GM23338 (cell line): ENCODE results near the gene ZFYVE21. TPM values are rescaled to one million over a fixed set of nuclear protein-coding genes. Genes with fewer than 3 reads are reported as not detected.

Source experiments
- ATAC-seq: fragments of 200-7000 bp; cut with Tn5 transposase; 3 replicates; pipeline ENCODE4 v1.9.1; 2020
- DNase-seq: peaks from one replicate; pipeline ENCODE4 v3.0.0-alpha.2; 2015; ENCODE audit warnings: low spot score
- H2AFZ ChIP-seq: fragments of 200-600 bp; sonication (generic); 2 replicates; pipeline ENCODE4 v1.8.0; 2016; ENCODE audit warnings: antibody characterized with exemption, mild to moderate bottlenecking, moderate library complexity
- H3F3A ChIP-seq: fragments of 200-600 bp; sonication (generic); replicated peaks from 2 replicates; pipeline ENCODE4 v1.8.0; 2017; ENCODE audit warnings: antibody characterized with exemption, mixed run types, low read depth
- H3K27ac ChIP-seq: fragments of 200-600 bp; sonication (generic); 2 replicates; pipeline ENCODE4 v1.6.1; 2016; ENCODE audit warnings: low read depth
- H3K27me3 ChIP-seq: fragments of 200-600 bp; sonication (generic); 2 replicates; pipeline ENCODE4 v1.8.0; 2016; ENCODE audit warnings: mild to moderate bottlenecking, mixed run types, moderate library complexity; ENCODE audit not compliant: insufficient read depth
- H3K36me3 ChIP-seq: fragments of 200-600 bp; sonication (generic); 2 replicates; pipeline ENCODE4 v1.8.0; 2016; ENCODE audit warnings: mild to moderate bottlenecking; ENCODE audit not compliant: insufficient read depth
- H3K4me1 ChIP-seq: fragments of 200-600 bp; sonication (generic); 2 replicates; pipeline ENCODE4 v1.8.0; 2016; ENCODE audit warnings: mild to moderate bottlenecking, moderate library complexity; ENCODE audit not compliant: insufficient read depth
- H3K4me2 ChIP-seq: fragments of 200-600 bp; sonication (generic); 2 replicates; pipeline ENCODE4 v1.7.1; 2017; ENCODE audit warnings: mixed run types
- H3K4me3 ChIP-seq: fragments of 200-600 bp; sonication (generic); 2 replicates; pipeline ENCODE4 v1.6.1; 2016; ENCODE audit warnings: mixed run types
- H3K79me2 ChIP-seq: fragments of 200-600 bp; sonication (generic); replicated peaks from 2 replicates; pipeline ENCODE4 v1.8.0; 2017; ENCODE audit warnings: mild to moderate bottlenecking; ENCODE audit not compliant: insufficient read depth
- H3K9me2 ChIP-seq: fragments of 200-600 bp; sonication (generic); 2 replicates; pipeline ENCODE4 v1.8.0; 2017; ENCODE audit not compliant: insufficient read depth
- H4K20me1 ChIP-seq: fragments of 200-600 bp; sonication (generic); replicated peaks from 2 replicates; pipeline ENCODE4 v1.8.0; 2017; ENCODE audit warnings: mild to moderate bottlenecking; ENCODE audit not compliant: insufficient read depth
- H3K27ac Mint-ChIP-seq: 2 replicates; pipeline ENCODE4 v1.8.0; 2020; ENCODE audit warnings: inconsistent platforms, mild to moderate bottlenecking, moderate library complexity, mixed read lengths
- H3K27me3 Mint-ChIP-seq: 3 replicates; pipeline ENCODE4 v1.8.0; 2022; ENCODE audit warnings: low read depth, mild to moderate bottlenecking, moderate library complexity, mixed read lengths, inconsistent platforms; ENCODE audit not compliant: insufficient read depth, poor library complexity
- H3K36me3 Mint-ChIP-seq: 3 replicates; pipeline ENCODE4 v1.8.0; 2021; ENCODE audit warnings: low read depth, mild to moderate bottlenecking, inconsistent platforms, moderate library complexity, mixed read lengths
- H3K4me1 Mint-ChIP-seq: 3 replicates; pipeline ENCODE4 v1.8.0; 2020; ENCODE audit warnings: mild to moderate bottlenecking, inconsistent platforms, mixed read lengths
- H3K4me3 Mint-ChIP-seq: 3 replicates; pipeline ENCODE4 v1.8.0; 2021; ENCODE audit warnings: moderate library complexity, mild to moderate bottlenecking, inconsistent platforms, mixed read lengths
- H3K9me3 Mint-ChIP-seq: 3 replicates; pipeline ENCODE4 v1.8.0; 2020; ENCODE audit warnings: moderate library complexity, mild to moderate bottlenecking, inconsistent platforms, mixed read lengths
- CREB1 ChIP-seq: fragments of 250-450 bp; sonication (Bioruptor Pico); IDR thresholded peaks from 2 replicates; pipeline ENCODE4 v1.5.0; 2020; ENCODE audit warnings: low read depth, mild to moderate bottlenecking, moderate library complexity
- CTCF ChIP-seq, 2 experiments: fragments of 200-600 bp in 1 of 2; sonication (generic) in 1 of 2; conservative IDR thresholded peaks; 2 replicates each; pipeline versions ENCODE4 v1.5.1 to v1.6.1; 2016 to 2017; ENCODE audit warnings: antibody characterized with exemption in 2 of 2, low read depth in 2 of 2, mild to moderate bottlenecking in 2 of 2, moderate library complexity in 1 of 2
- ETS1 ChIP-seq: IDR thresholded peaks from 2 replicates; pipeline ENCODE4 v1.6.1; 2016; ENCODE audit warnings: antibody characterized with exemption
- EZH2 ChIP-seq: fragments of 200-600 bp; sonication (generic); IDR thresholded peaks from one replicate; pipeline ENCODE4 v1.8.0; 2017; ENCODE audit warnings: antibody characterized with exemption, mild to moderate bottlenecking, low read depth; ENCODE audit not compliant: unreplicated experiment
- EZH2phosphoT487 ChIP-seq: fragments of 200-600 bp; sonication (generic); IDR thresholded peaks from one replicate; pipeline ENCODE4 v1.8.1; 2018; ENCODE audit warnings: antibody characterized with exemption; ENCODE audit not compliant: unreplicated experiment
- JUNB ChIP-seq: IDR thresholded peaks from one replicate; pipeline ENCODE4 v1.6.1; 2016; ENCODE audit warnings: antibody characterized with exemption; ENCODE audit not compliant: unreplicated experiment
- NANOG ChIP-seq: IDR thresholded peaks from 2 replicates; pipeline ENCODE4 v1.6.1; 2016; ENCODE audit warnings: antibody characterized with exemption, borderline replicate concordance
- POLR2AphosphoS5 ChIP-seq: IDR thresholded peaks from 2 replicates; pipeline ENCODE4 v1.6.1; 2016; ENCODE audit warnings: antibody characterized with exemption, low read depth
- REST ChIP-seq: IDR thresholded peaks from one replicate; pipeline ENCODE4 v1.6.1; 2018; ENCODE audit warnings: antibody characterized with exemption; ENCODE audit not compliant: unreplicated experiment
- STAT1 ChIP-seq: IDR thresholded peaks from one replicate; pipeline ENCODE4 v1.6.1; 2016; ENCODE audit warnings: antibody characterized with exemption; ENCODE audit not compliant: unreplicated experiment
- ZNF114 ChIP-seq: fragments of 250-450 bp; sonication (Bioruptor Pico); IDR thresholded peaks from 2 replicates; pipeline ENCODE4 v1.5.0; 2020; ENCODE audit warnings: mild to moderate bottlenecking, moderate library complexity
- ZNF331 ChIP-seq: fragments of 250-450 bp; sonication (Bioruptor Pico); IDR thresholded peaks from 2 replicates; pipeline ENCODE4 v1.5.0; 2020; ENCODE audit warnings: low read depth, mild to moderate bottlenecking, moderate library complexity
- ZNF462 ChIP-seq: fragments of 250-450 bp; sonication (Bioruptor Pico); IDR thresholded peaks from 2 replicates; pipeline ENCODE4 v1.5.0; 2020; ENCODE audit warnings: mild to moderate bottlenecking, moderate library complexity
- polyA plus RNA-seq: library from polyadenylated mRNA; unstranded; fragments of >200 nt; fragmentation: Nextera tagmentation; extraction: Ambion mirVana; gene quantifications from 2 replicates; pipeline ENCODE4 v1.2.1, GENCODE V29; 2016
- total RNA-seq: library from RNA; depleted of rRNA; stranded (reverse); fragments of >200 nt; shearing (Covaris generic); gene quantifications from 2 replicates; pipeline ENCODE4 v1.2.3, GENCODE V29; 2014

Gene ZFYVE21
- total and polyA plus RNA-seq, 2 experiments from 2014 or later: 88.0 to 89.6 TPM

- Histone ChIP-seq H2AFZ (no peak overlapping the region), H3K4me2 (no peak overlapping the region), H3K4me1 (no peaks in the 10 kb centered on the region), H3F3A (peaks cover 5% of the 10 kb centered on the region; the same call in 1 of the 2 replicates), H3K27ac (0 out of 2 replicates have a peak overlapping the region, but pooled peaks have one; percentile 19), H3K36me3 (peaks cover 50% of the 10 kb centered on the region), H3K27me3 (no peaks in the 10 kb centered on the region), H3K79me2 (peaks cover 36% of the 10 kb centered on the region), H4K20me1 (peaks cover 39% of the 10 kb centered on the region), H3K4me3 (no peak overlapping the region), H3K9me2 (no peaks in the 10 kb centered on the region)
- Mint-ChIP-seq H3K27me3 (peaks cover 10% of the 10 kb centered on the region), H3K36me3 (peaks cover 56% of the 10 kb centered on the region), H3K4me1 (peaks cover 3% of the 10 kb centered on the region; the same call in 2 of the 3 replicates), H3K27ac (no peak overlapping the region), H3K9me3 (no peaks in the 10 kb centered on the region), H3K4me3 (no peak overlapping the region)
- no peak for ATAC-seq
- TF ChIP-seq REST: no peak
- no peak for TF ChIP-seq JUNB
- TF ChIP-seq NANOG: no peak
- no peak for TF ChIP-seq POLR2AphosphoS5
- no peak for TF ChIP-seq EZH2
- TF ChIP-seq ZNF462 (CRISPR knock-in tag): no peak
- no peak for TF ChIP-seq EZH2phosphoT487
- no peak for TF ChIP-seq STAT1
- no peak for TF ChIP-seq CTCF (conservative IDR thresholded peaks at IDR 0.05; ENCODE audit: low read depth in 2 of 2)
- TF ChIP-seq CREB1 (CRISPR knock-in tag): no peak
- no peak for TF ChIP-seq ZNF114
- no peak for TF ChIP-seq ZNF331
- no peak for TF ChIP-seq ETS1
- no peak for DNase-seq
Observed at GRCh38 chr14:103685276-103686211, 30.1 kb upstream of the ZFYVE21 start.
